ENCODE results near the gene TFF1.
A peak's percentile ranks its signal among the peaks of the same experiment; 100 is the strongest.

The TFF1 gene

GRCh38 chr21:42340187-42341050, 25.9 kb downstream of the TFF1 start:
- no peak for DNase-seq

DNA sequence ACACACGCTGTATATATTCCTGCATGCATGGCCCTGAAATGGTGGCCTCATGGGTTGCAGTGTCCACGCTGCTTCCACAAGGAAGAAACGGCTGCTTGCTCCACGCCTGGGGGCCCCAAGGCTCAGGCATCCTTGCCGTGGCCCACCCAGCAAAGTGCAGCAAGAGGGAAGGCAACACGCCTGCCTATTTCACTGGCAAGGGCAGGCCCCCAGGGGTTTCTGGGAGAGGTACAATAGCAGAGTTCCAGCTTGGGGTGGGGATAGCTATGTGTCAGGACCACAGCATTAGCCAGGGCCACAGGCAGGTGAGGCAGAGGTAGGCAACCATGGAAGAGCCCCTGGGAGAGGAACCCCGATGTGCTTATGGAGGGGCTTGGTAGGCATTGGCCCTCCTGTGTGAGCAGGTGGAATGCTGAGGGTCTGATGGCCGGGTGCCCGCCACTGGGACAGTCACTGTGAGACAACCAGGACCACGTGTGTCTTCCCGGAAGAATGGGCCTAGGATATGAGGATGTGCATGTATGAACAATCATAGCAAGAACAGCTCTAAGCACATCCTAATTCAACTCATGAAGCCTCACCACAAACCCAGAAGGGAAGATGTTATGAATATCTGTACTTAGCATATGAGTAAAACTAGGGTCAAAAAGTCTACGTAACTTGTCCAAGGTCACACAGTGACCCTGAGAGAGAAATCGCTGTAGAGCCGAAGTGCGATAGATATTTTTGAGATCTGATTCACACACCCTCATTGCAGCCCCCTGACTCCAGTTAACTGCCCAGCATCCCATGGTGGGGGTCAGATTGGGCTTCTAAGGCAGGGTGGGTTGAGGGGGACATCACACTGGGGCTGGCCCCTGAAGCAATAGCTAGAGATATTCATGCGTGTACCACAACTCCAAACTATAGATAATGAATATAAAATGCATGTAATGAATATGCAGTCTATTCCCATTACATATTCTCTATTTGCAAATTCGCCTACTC, 27.3 kb downstream of the TFF1 start:
- no peak for DNase-seq

- peak; percentile 86 to 91 (median 90) for DNase-seq
These were observed 28.3 kb downstream of the TFF1 start for GRCh38 chr21:42337830-42338728.

DNA sequence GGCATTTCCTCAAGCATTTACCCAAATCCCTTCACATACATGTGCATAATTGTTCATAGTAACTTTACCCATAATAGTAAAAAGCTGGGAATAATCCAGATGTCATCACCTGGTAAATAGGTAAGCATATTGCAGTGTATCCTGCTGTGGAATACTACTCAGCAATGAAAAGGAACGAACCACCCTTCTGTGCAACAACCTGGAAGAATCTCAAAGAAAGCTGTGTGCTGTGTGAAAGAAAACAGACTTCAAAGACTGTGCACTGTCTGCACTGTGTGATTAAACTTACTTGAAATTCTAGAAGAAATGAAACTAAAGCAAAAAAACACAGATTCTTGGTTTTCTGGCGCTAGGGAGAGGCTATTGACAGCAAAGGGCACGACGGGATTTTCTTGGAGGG, 29.1 kb downstream of the TFF1 start:
- DNase-seq: no peak

DNA sequence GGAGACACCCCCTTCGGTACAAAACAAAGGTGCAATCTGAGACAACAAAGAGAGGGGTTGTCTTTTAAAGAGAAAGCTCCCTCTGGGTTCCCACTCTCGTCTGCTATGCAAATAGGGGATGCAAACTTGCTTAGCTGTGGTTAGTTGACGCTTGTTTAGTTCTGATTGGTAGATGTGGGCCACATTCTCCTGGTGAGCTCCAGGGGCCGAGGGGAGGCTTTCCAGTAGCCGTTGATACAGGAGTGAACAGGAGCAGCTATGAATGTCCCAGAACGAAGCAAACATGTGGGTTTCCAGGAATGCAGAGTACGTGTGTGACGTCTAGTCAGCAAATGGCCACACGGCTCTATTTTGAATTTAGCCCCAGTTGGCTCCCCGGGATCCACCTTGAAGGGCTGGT, 30.3 kb downstream of the TFF1 start:
- no peak for DNase-seq

DNA sequence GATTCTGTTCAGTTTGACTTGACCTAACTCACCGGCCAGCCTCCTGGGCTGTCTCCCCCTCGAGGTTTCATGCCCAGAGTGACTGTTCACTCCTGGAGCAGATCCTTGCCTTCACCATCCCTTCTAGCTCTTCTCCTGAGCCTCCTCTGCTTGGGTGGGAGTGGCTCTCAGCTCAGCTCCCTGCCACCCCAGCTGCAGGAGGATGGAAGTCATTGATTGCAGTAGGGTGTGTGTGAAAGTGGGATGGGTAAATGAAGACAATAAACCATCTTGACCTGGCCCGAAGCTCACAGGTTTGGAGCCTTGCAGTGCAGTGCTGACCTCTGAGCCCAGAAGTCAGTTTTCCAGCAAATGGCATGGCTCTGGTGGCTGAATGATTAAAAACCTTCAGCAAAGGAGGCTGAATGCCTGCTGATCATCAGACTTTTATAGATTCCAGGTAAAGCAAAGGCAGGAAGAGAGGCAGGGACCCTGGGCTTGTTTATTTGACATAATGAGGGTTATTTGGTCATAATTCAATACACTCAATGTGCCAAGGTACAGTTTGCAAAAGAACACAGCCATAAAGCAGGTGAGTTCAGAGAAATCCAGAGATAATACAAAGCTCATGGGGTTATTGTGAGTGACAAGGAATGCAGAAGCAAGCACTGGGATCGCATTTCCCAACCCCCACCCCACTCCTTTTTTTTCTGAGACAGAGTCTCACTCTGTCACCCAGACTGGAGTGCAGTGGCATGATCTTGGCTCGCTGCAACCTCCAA, 33.6 kb downstream of the TFF1 start:
- no peak for DNase-seq

GRCh38 chr21:42331660-42332059, 34.7 kb downstream of the TFF1 start:
- DNase-seq: no peak

GRCh38 chr21:42330380-42331371, 35.7 kb downstream of the TFF1 start:
- DNase-seq: no peak

DNA sequence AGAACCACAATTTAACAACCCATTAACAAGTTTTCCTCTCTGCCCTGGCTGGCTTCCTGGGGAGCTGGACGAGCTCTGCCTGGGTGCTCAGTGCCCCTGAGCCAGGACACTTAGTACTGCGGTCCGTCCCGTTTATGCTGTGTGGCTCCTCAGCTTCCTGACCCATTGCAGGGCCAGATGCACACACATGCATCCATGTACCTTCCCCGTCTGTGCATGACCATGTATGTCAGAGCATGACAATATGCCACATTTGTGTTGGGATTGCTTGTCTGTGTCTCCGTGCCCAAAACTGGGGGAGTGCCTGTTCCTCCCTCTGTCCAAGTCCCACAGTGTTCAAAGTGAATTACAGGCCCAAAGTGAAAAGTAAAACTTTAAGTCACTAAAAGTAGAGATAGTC, 41.4 kb downstream of the TFF1 start:
- DNase-seq: no peak

DNA sequence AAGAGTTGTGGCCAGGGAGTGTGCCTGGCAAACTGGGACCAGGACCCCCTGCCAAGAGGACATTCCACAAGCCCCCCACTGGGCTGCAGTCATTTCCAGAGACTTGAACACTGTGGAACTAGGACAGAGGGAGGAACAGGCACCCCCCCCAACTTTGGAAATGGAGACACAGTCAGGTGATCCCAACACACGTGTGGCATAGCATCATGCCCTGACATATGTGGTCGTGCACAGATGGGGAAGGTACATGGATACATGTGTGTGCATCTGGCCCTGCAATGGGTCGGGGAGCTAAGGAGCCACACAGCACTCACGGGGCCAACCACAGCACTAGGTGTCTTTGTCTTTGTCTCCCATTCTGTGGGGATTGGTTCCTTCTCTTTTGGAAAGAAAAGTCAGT, 44.5 kb downstream of the TFF1 start:
- DNase-seq: no peak

- DNase-seq: no peak
These were observed 45.1 kb downstream of the TFF1 start for GRCh38 chr21:42321231-42321630.

- DNase-seq: no peak
These were observed 45.5 kb downstream of the TFF1 start for GRCh38 chr21:42320791-42321190.

DNA sequence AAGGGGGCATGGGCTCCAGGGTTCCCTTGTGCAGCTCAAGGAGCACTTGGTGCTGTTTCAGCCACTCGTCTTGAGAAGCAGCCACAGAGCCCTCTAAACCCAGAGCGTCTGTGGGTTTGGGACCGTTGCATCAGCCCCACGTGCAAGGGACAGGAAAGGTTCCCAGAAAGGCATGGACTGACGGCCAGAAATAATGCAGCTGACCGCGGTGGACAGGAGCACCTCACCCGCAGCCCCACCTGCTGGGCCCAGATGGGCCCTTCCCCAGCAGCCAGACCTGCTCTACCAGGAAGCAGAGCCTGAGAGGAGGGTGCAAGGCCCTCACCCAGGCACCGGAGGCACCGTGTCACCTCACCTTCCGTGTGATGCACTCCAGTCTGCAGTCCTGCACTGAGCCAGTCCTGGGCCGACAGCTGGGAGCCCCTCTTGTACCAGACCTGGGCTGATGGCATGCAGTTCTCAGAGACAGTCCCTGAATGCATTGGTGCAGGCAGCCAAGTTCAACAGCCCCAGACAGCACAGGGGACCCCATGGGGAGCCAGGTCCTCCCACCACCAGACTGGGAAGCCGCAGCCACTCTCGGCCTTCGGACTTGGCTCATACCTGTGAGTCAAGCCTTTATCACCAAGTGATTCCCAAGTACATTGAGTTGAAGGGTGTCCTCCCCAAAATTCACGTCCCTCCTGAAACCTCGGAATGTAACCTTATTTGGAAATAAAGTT, 46.3 kb downstream of the TFF1 start:
- peak in 1 of 3 donors; percentile 28 for DNase-seq

DNA sequence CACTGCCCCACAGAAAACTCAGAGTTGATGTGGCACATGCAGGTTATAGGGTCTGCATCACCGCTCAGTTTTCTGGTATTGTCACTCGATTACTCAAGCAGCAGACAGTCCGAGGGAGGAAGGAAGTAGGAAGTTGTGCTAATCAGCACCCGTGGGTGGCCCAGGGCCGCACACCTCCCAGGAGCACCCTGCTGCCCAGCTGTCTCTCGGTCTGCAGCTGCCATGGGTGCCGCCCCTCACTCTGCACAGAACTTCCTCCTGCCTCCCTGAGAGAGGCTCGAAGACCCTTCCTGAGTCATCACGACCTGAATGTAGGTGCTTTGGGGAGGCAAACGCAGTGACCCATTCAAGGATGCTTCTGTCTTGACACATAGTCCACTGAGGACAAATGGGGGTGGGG, 47.0 kb downstream of the TFF1 start:
- peak; percentile 69 to 70 (median 70) for DNase-seq

- DNase-seq: no peak
These were observed 48.2 kb downstream of the TFF1 start for GRCh38 chr21:42317826-42318746.

- no peak for DNase-seq
These were observed 49.0 kb downstream of the TFF1 start for GRCh38 chr21:42317341-42317741.

- DNase-seq: no peak
These were observed 49.4 kb downstream of the TFF1 start for GRCh38 chr21:42316891-42317290.

DNA sequence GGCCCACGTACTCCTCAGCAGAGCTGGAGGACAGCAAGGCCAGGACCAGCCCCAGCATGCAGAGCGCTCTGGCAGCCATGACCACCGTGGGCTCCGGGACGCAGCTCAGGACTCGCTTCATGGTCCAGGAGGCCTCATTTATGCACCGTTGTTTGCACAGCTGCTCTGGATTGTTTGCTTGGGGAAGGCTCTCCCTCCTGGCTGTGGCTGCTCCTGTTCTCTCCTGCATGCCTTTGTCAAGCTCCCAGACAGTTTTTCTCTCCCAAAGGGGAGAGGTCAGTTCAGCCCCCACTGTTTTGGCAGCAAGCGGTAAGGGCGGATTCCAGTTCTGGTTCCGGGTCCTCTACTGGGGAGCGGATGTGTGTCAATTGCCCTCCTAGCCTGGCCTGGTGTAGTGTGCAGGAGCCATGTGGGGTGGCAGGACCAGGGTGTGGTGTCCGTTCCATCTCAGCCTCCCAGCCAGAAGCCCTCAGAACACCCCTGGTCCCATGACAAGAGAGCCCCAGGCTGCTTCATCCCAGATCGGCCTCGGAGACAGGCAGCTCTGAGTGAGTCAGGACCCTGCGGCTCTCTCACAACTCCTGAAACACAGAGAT, 50.9 kb downstream of the TFF1 start, which contains the start of gene TFF3:
Gene TFF3, minus strand, starts transcription at position 114 of the 596 bp plus-strand sequence. Its CDS starts 35 bp downstream, at position 79.
- DNase-seq: no peak

Measured in suppressor macrophage treated with lipopolysaccharide for 1 hour (primary cell).